Activated CD8-positive, alpha-beta memory T cell treated with anti-CD3 and anti-CD28 coated beads, Interleukin-2, amount 10 ng/mL, durations not matched to agents 7 days and 5 days (primary cell): Measurements from ENCODE around the gene CUL3. TPM values are rescaled to one million over a fixed set of nuclear protein-coding genes. Genes with fewer than 3 reads are reported as not detected.

Experiments
- ATAC-seq: fragments of 150-1000 bp; cut with Tn5 transposase; one replicate; pipeline ENCODE4 v1.10.0; 2021; ENCODE audit warnings: moderate library complexity
- CTCF ChIA-PET: fragments of 350-600 bp; sonication (Branson Sonifier 250); formaldehyde crosslinking; loops from one replicate; lab custom pipeline; 2021; ENCODE audit warnings: antibody characterized with exemption; lab: Charles Lee
- DNase-seq: peaks from one replicate; pipeline ENCODE4 v3.0.0-alpha.2; 2020
- H3K27ac Mint-ChIP-seq: one replicate; pipeline ENCODE4 v1.8.0; 2021; ENCODE audit warnings: mild to moderate bottlenecking, mixed read lengths
- H3K27me3 Mint-ChIP-seq: one replicate; pipeline ENCODE4 v1.8.0; 2021; ENCODE audit warnings: mixed read lengths
- H3K36me3 Mint-ChIP-seq: one replicate; pipeline ENCODE4 v1.8.0; 2021; ENCODE audit warnings: mild to moderate bottlenecking, mixed read lengths
- H3K4me1 Mint-ChIP-seq: one replicate; pipeline ENCODE4 v1.8.0; 2021; ENCODE audit warnings: mixed read lengths
- H3K4me3 Mint-ChIP-seq: one replicate; pipeline ENCODE4 v1.8.0; 2021; ENCODE audit warnings: mild to moderate bottlenecking, moderate library complexity, mixed read lengths
- H3K9me3 Mint-ChIP-seq: one replicate; pipeline ENCODE4 v1.8.0; 2022; ENCODE audit warnings: low read depth, mixed read lengths
- total RNA-seq, 2 experiments: library from RNA; stranded (reverse); gene quantifications; one replicate each; pipeline ENCODE4 v1.2.3, GENCODE V29; 2021

Gene CUL3
- total RNA-seq, 2 experiments from 2014 or later, result 72.2 to 79.8 TPM

- Mint-ChIP-seq H3K36me3 (peaks cover 3% of the 10 kb centered on the region), H3K9me3 (no peaks in the 10 kb centered on the region)
- CTCF ChIA-PET, result interaction anchor here (0.9 kb wide), 1 partner anchor 57 kb away, joined by 3 read pairs; no protein-coding TSS in a partner anchor
Measured at GRCh38 chr2:224469374-224469964, 115.7 kb downstream of the CUL3 start.

GRCh38 chr2:224466304-224466895 lies 118.8 kb downstream of the CUL3 start:
- no peak for ATAC-seq
- Mint-ChIP-seq H3K27me3 (peaks cover 5% of the 10 kb centered on the region), H3K4me1 (peaks cover 7% of the 10 kb centered on the region), H3K36me3 (no peaks in the 10 kb centered on the region), H3K9me3 (no peaks in the 10 kb centered on the region), H3K4me3 (no peak overlapping the region), H3K27ac (no peak overlapping the region)
- CTCF ChIA-PET, result interaction anchor here (0.6 kb wide), 1 partner anchor 44 kb away, joined by 5 read pairs; no protein-coding TSS in a partner anchor
- no peak for DNase-seq

More at GRCh38 chr2:224469374-224469964, 115.7 kb downstream of the CUL3 start:
- no peaks in the 10 kb centered on the region for H3K27me3 Mint-ChIP-seq
- no peak for DNase-seq
- no peak overlapping the region for H3K27ac Mint-ChIP-seq
- ATAC-seq, result no peak
- H3K4me1 Mint-ChIP-seq, result peaks cover 4% of the 10 kb centered on the region
- no peak overlapping the region for H3K4me3 Mint-ChIP-seq

- H3K36me3 Mint-ChIP-seq, result no peaks in the 10 kb centered on the region
- H3K27me3 Mint-ChIP-seq, result peaks cover 27% of the 10 kb centered on the region
- ATAC-seq (no peak), DNase-seq (no peak)
- H3K9me3 Mint-ChIP-seq, result no peaks in the 10 kb centered on the region
- no peak overlapping the region for H3K27ac Mint-ChIP-seq
- CTCF ChIA-PET, result no interaction called here
- H3K4me3 Mint-ChIP-seq, result no peak overlapping the region
- peaks cover 7% of the 10 kb centered on the region for H3K4me1 Mint-ChIP-seq
Measured at GRCh38 chr2:224461391-224461790, 123.8 kb downstream of the CUL3 start.

GRCh38 chr2:224457408-224458096 lies 127.6 kb downstream of the CUL3 start:
- H3K4me3 Mint-ChIP-seq, result no peak overlapping the region
- CTCF ChIA-PET, result interaction anchor here (1.2 kb wide), 1 partner anchor 12 kb away, joined by 3 read pairs; no protein-coding TSS in a partner anchor
- ATAC-seq (no peak), DNase-seq (no peak)
- H3K27me3 Mint-ChIP-seq, result peaks cover 42% of the 10 kb centered on the region
- no peaks in the 10 kb centered on the region for H3K9me3 Mint-ChIP-seq
- no peaks in the 10 kb centered on the region for H3K4me1 Mint-ChIP-seq
- no peak overlapping the region for H3K27ac Mint-ChIP-seq
- H3K36me3 Mint-ChIP-seq, result no peaks in the 10 kb centered on the region

GRCh38 chr2:224453892-224454291 lies 131.3 kb downstream of the CUL3 start:
- DNase-seq, result no peak
- no peaks in the 10 kb centered on the region for H3K4me1 Mint-ChIP-seq
- ATAC-seq, result no peak

GRCh38 chr2:224449212-224450147 lies 135.7 kb downstream of the CUL3 start:
- CTCF ChIA-PET, result interaction anchor here (1.2 kb wide), 1 partner anchor 42 kb away, joined by 3 read pairs; no protein-coding TSS in a partner anchor
- ATAC-seq (no peak), DNase-seq (no peak)
- Mint-ChIP-seq H3K27ac (no peak overlapping the region), H3K4me1 (no peaks in the 10 kb centered on the region), H3K4me3 (no peak overlapping the region), H3K36me3 (no peaks in the 10 kb centered on the region), H3K9me3 (no peaks in the 10 kb centered on the region), H3K27me3 (peaks cover 18% of the 10 kb centered on the region)

More at GRCh38 chr2:224453892-224454291, 131.3 kb downstream of the CUL3 start:
- peaks cover 34% of the 10 kb centered on the region for H3K27me3 Mint-ChIP-seq
- CTCF ChIA-PET, result no interaction called here
- no peaks in the 10 kb centered on the region for H3K36me3 Mint-ChIP-seq
- H3K9me3 Mint-ChIP-seq, result no peaks in the 10 kb centered on the region
- H3K27ac Mint-ChIP-seq, result no peak overlapping the region
- H3K4me3 Mint-ChIP-seq, result no peak overlapping the region

GRCh38 chr2:224448236-224448635 lies 136.9 kb downstream of the CUL3 start:
- DNase-seq, result no peak

GRCh38 chr2:224444783-224445182 lies 140.4 kb downstream of the CUL3 start:
- ATAC-seq (no peak), DNase-seq (no peak)
- H3K27me3 Mint-ChIP-seq, result peaks cover 45% of the 10 kb centered on the region
- no peaks in the 10 kb centered on the region for H3K9me3 Mint-ChIP-seq
- H3K4me1 Mint-ChIP-seq, result peaks cover 9% of the 10 kb centered on the region
- H3K27ac Mint-ChIP-seq, result no peak overlapping the region
- no peak overlapping the region for H3K4me3 Mint-ChIP-seq
- CTCF ChIA-PET, result interaction anchor here (1.4 kb wide), 1 partner anchor 13 kb away, joined by 3 read pairs; no protein-coding TSS in a partner anchor
- H3K36me3 Mint-ChIP-seq, result peaks cover 1% of the 10 kb centered on the region

More at GRCh38 chr2:224448236-224448635, 136.9 kb downstream of the CUL3 start:
- Mint-ChIP-seq H3K9me3 (no peaks in the 10 kb centered on the region), H3K27ac (no peak overlapping the region), H3K27me3 (peaks cover 22% of the 10 kb centered on the region), H3K4me3 (no peak overlapping the region), H3K4me1 (no peaks in the 10 kb centered on the region), H3K36me3 (no peaks in the 10 kb centered on the region)
- ATAC-seq, result no peak
- CTCF ChIA-PET, result interaction anchor here (0.5 to 0.6 kb wide), 2 partner anchors 83 to 515 kb away, joined by 3 to 4 read pairs; no protein-coding TSS in a partner anchor

GRCh38 chr2:224444021-224444420 lies 141.1 kb downstream of the CUL3 start:
- Mint-ChIP-seq H3K4me1 (peaks cover 9% of the 10 kb centered on the region), H3K27me3 (peaks cover 38% of the 10 kb centered on the region)
- CTCF ChIA-PET, result no interaction called here

GRCh38 chr2:224442071-224442967 lies 142.8 kb downstream of the CUL3 start:
- CTCF ChIA-PET, result no interaction called here
- no peak for DNase-seq

More at GRCh38 chr2:224444021-224444420, 141.1 kb downstream of the CUL3 start:
- ATAC-seq, result no peak
- no peak for DNase-seq
- peaks cover 1% of the 10 kb centered on the region for H3K36me3 Mint-ChIP-seq
- no peak overlapping the region for H3K4me3 Mint-ChIP-seq
- no peak overlapping the region for H3K27ac Mint-ChIP-seq
- no peaks in the 10 kb centered on the region for H3K9me3 Mint-ChIP-seq

GRCh38 chr2:224440988-224441387 lies 144.2 kb downstream of the CUL3 start:
- no peak for DNase-seq
- H3K36me3 Mint-ChIP-seq, result peaks cover 1% of the 10 kb centered on the region
- no peaks in the 10 kb centered on the region for H3K9me3 Mint-ChIP-seq
- no peak overlapping the region for H3K4me3 Mint-ChIP-seq
- peaks cover 9% of the 10 kb centered on the region for H3K4me1 Mint-ChIP-seq
- CTCF ChIA-PET, result interaction anchor here (1.1 to 1.3 kb wide), 2 partner anchors 29 to 68 kb away, joined by 3 read pairs; no protein-coding TSS in a partner anchor
- ATAC-seq, result no peak
- H3K27ac Mint-ChIP-seq, result no peak overlapping the region
- H3K27me3 Mint-ChIP-seq, result peaks cover 43% of the 10 kb centered on the region

More at GRCh38 chr2:224442071-224442967, 142.8 kb downstream of the CUL3 start:
- Mint-ChIP-seq H3K27ac (no peak overlapping the region), H3K4me1 (peaks cover 9% of the 10 kb centered on the region), H3K4me3 (peak overlapping the region; percentile 54), H3K27me3 (peaks cover 43% of the 10 kb centered on the region), H3K9me3 (no peaks in the 10 kb centered on the region), H3K36me3 (peaks cover 1% of the 10 kb centered on the region)
- peak; percentile 51 for ATAC-seq

- no peak for ATAC-seq
Measured at GRCh38 chr2:224438726-224439125, 146.4 kb downstream of the CUL3 start.

More at GRCh38 chr2:224438726-224439125, 146.4 kb downstream of the CUL3 start:
- peaks cover 1% of the 10 kb centered on the region for H3K36me3 Mint-ChIP-seq
- CTCF ChIA-PET, result interaction anchor here (1.0 kb wide), 1 partner anchor 12 kb away, joined by 3 read pairs; no protein-coding TSS in a partner anchor
- no peak overlapping the region for H3K27ac Mint-ChIP-seq
- peaks cover 38% of the 10 kb centered on the region for H3K27me3 Mint-ChIP-seq
- no peak for DNase-seq
- H3K4me3 Mint-ChIP-seq, result no peak overlapping the region
- H3K4me1 Mint-ChIP-seq, result peaks cover 9% of the 10 kb centered on the region
- H3K9me3 Mint-ChIP-seq, result no peaks in the 10 kb centered on the region
